ENCODE results near the gene MOBP. TPM values are rescaled to one million over a fixed set of nuclear protein-coding genes. Genes with fewer than 3 reads are reported as not detected.
"Not testable (repeated sequence)": the region's sequence is repeated elsewhere in the genome, so short reads cannot be mapped to it uniquely, and the experiment has no call there.

The MOBP gene
- not detected for total RNA-seq

- no peak within 1 kb of the TSS for H3K4me3 ChIP-seq
- no peaks in the 10 kb centered on the region for H3K36me3 ChIP-seq
- no peaks in the 10 kb centered on the region for H3K9me3 ChIP-seq
- TF ChIP-seq POLR2A (IDR thresholded peaks at IDR 0.05) (no peak), CTCF (IDR thresholded peaks at IDR 0.05) (no peak)
- no peak within 1 kb of the TSS for H3K27ac ChIP-seq
- no peaks in the 10 kb centered on the region for H3K27me3 ChIP-seq
- no peak for DNase-seq
- H3K4me1 ChIP-seq = no peaks in the 10 kb centered on the region
Measured at GRCh38 chr3:39467394-39468107, at the start of gene MOBP. TSS of gene MOBP (plus strand) at chr3:39467680. CDS start at chr3:39502070, 34,390 bp downstream.

- not testable (repeated sequence) for H3K27ac ChIP-seq, H3K36me3 ChIP-seq, H3K4me3 ChIP-seq, H3K4me1 ChIP-seq, H3K27me3 ChIP-seq, DNase-seq, H3K9me3 ChIP-seq
Measured at GRCh38 chr3:39418556-39419225, 48.8 kb upstream of the MOBP start.

- Histone ChIP-seq H3K4me1 (no peaks in the 10 kb centered on the region), H3K27ac (no peak overlapping the region), H3K36me3 (no peaks in the 10 kb centered on the region), H3K9me3 (no peaks in the 10 kb centered on the region), H3K4me3 (no peak overlapping the region), H3K27me3 (no peaks in the 10 kb centered on the region)
- TF ChIP-seq CTCF (IDR thresholded peaks at IDR 0.05) (no peak), POLR2A (IDR thresholded peaks at IDR 0.05) (no peak)
- DNase-seq = no peak
Measured at GRCh38 chr3:39419742-39420315, 47.7 kb upstream of the MOBP start.

GRCh38 chr3:39420543-39420942 lies 46.9 kb upstream of the MOBP start:
- no peak overlapping the region for H3K4me3 ChIP-seq
- no peaks in the 10 kb centered on the region for H3K9me3 ChIP-seq
- H3K27me3 ChIP-seq = no peaks in the 10 kb centered on the region
- TF ChIP-seq POLR2A (IDR thresholded peaks at IDR 0.05) (no peak), CTCF (IDR thresholded peaks at IDR 0.05) (no peak)
- DNase-seq = no peak
- no peak overlapping the region for H3K27ac ChIP-seq
- no peaks in the 10 kb centered on the region for H3K36me3 ChIP-seq
- no peaks in the 10 kb centered on the region for H3K4me1 ChIP-seq

GRCh38 chr3:39423436-39423970 lies 44.0 kb upstream of the MOBP start:
- Histone ChIP-seq H3K4me3 (no peak overlapping the region), H3K4me1 (no peaks in the 10 kb centered on the region), H3K27me3 (no peaks in the 10 kb centered on the region), H3K36me3 (no peaks in the 10 kb centered on the region), H3K27ac (no peak overlapping the region), H3K9me3 (no peaks in the 10 kb centered on the region)
- TF ChIP-seq POLR2A (IDR thresholded peaks at IDR 0.05) (no peak), CTCF (IDR thresholded peaks at IDR 0.05) (no peak)
- no peak for DNase-seq

GRCh38 chr3:39426312-39426711 lies 41.2 kb upstream of the MOBP start:
- Histone ChIP-seq H3K27me3 (no peaks in the 10 kb centered on the region), H3K4me3 (no peak overlapping the region), H3K9me3 (no peaks in the 10 kb centered on the region), H3K4me1 (no peaks in the 10 kb centered on the region), H3K36me3 (no peaks in the 10 kb centered on the region), H3K27ac (no peak overlapping the region)
- TF ChIP-seq CTCF (IDR thresholded peaks at IDR 0.05) (no peak), POLR2A (IDR thresholded peaks at IDR 0.05) (no peak)
- DNase-seq = no peak

Measured in Peyer's patch (tissue), 4 donors.